GM12801 (cell line): Measurements from ENCODE around the gene TTC28.

Source experiments
- CTCF ChIP-seq: IDR thresholded peaks from one replicate; pipeline ENCODE4 v1.5.1; 2011; ENCODE audit warnings: control low read depth; ENCODE audit not compliant: insufficient read length; ENCODE audit errors: extremely low read depth

The TTC28 gene

GRCh38 chr22:27994481-27995331 lies 684.9 kb downstream of the TTC28 start:
- no peak for TF ChIP-seq CTCF

GRCh38 chr22:27993774-27994350 lies 685.8 kb downstream of the TTC28 start:
- TF ChIP-seq CTCF: no peak

GRCh38 chr22:27993201-27993635 lies 686.4 kb downstream of the TTC28 start:
- no peak for TF ChIP-seq CTCF

- TF ChIP-seq CTCF: no peak
Measured at GRCh38 chr22:27992294-27993165, 687.1 kb downstream of the TTC28 start.

- no peak for TF ChIP-seq CTCF
Measured at GRCh38 chr22:27991586-27992293, 687.9 kb downstream of the TTC28 start.

- TF ChIP-seq CTCF: no peak
Measured at GRCh38 chr22:27990879-27991278, 688.8 kb downstream of the TTC28 start.
